ENCODE measurements around the gene REEP6. TPM values are rescaled to one million over a fixed set of nuclear protein-coding genes. Genes with fewer than 3 reads are reported as not detected.

Gene REEP6
- total and polyA plus RNA-seq, 4 donors: 16.4 to 449 (median 201) TPM

DNA sequence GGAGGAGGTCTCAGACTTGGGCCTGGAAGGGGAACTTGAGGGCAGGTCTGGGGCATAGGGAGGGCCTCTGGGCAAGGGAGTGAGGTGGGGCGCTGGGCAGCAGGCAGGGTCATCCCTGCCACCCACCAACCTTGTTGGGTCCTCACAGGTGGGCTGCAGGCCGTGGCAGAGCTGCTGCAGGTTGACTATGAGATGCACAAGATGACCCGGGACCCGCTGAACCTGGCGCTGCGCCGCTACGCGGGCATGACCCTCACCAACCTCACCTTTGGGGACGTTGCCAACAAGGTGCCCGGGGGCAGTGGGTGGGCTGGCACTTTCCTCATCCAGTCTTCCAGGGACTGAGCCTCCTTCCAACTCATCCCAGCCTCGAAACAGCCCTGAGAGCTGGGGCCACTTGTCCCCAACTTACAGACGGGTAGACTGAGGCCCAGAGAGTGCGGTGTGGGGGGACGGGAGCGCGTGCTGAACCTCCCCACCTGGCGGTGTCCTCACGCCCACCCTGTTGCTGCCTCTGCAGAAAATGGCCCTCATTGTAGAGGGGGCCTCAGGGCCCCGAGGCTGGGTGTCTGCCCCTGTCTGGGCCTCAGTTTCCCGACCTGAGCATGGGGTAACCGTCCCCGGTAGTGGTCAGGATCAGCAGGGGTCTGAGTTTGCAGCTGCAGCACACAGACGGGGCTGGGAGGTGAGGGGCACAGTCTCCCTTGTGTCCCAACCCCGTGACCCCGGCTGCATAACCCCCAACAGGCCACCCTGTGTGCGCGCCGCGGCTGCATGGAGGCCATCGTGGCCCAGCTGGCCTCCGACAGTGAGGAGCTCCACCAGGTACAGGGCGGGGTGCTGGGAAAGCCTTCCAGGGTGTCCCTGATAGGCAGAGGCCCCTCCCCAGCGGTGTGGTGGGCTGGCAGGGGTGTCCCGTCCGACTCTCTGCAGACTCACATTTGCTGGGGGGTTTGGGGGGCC is 30.7 kb upstream of the REEP6 start:
- Histone ChIP-seq H3K27ac (ENCODE audit: low read depth in 1 of 2, low read length in 2 of 2) (no peak overlapping the region), H3K27me3 (ENCODE audit: control insufficient read depth in 4 of 4, insufficient read depth in 4 of 4, low read length in 3 of 4) (peaks cover 0 to 11% (median 3%) of the 10 kb centered on the region in 4 donors), H3K4me1 (ENCODE audit: control insufficient read depth in 4 of 4, insufficient read depth in 4 of 4, low read length in 3 of 4) (peaks cover 0 to 6% (median 0%) of the 10 kb centered on the region in 4 donors), H3K9ac (ENCODE audit: low read depth in 1 of 2, low read length in 2 of 2) (no peak overlapping the region), H3K4me3 (ENCODE audit: low read depth in 1 of 3, low read length in 3 of 3) (no peak overlapping the region), H3K36me3 (ENCODE audit: control insufficient read depth in 4 of 4, insufficient read depth in 3 of 4, low read depth in 1 of 4, low read length in 3 of 4) (peaks cover 0 to 1% (median 0%) of the 10 kb centered on the region in 4 donors), H3K9me3 (ENCODE audit: control insufficient read depth in 4 of 4, low read length in 3 of 4) (no peaks in the 10 kb centered on the region)
- TF ChIP-seq ATF3 (IDR thresholded peaks at IDR 0.05): no peak
- no peak for TF ChIP-seq YY1 (IDR thresholded peaks at IDR 0.05)
- no peak for TF ChIP-seq HNF4A (conservative IDR thresholded peaks at IDR 0.05)
- no peak for TF ChIP-seq RAD21 (IDR thresholded peaks at IDR 0.05)
- TF ChIP-seq NR2F2 (IDR thresholded peaks at IDR 0.05): no peak
- TF ChIP-seq MAX (IDR thresholded peaks at IDR 0.05): no peak
- no peak for TF ChIP-seq TAF1 (conservative IDR thresholded peaks at IDR 0.05)
- TF ChIP-seq SP1 (IDR thresholded peaks at IDR 0.05): no peak
- TF ChIP-seq, protein P1, sequence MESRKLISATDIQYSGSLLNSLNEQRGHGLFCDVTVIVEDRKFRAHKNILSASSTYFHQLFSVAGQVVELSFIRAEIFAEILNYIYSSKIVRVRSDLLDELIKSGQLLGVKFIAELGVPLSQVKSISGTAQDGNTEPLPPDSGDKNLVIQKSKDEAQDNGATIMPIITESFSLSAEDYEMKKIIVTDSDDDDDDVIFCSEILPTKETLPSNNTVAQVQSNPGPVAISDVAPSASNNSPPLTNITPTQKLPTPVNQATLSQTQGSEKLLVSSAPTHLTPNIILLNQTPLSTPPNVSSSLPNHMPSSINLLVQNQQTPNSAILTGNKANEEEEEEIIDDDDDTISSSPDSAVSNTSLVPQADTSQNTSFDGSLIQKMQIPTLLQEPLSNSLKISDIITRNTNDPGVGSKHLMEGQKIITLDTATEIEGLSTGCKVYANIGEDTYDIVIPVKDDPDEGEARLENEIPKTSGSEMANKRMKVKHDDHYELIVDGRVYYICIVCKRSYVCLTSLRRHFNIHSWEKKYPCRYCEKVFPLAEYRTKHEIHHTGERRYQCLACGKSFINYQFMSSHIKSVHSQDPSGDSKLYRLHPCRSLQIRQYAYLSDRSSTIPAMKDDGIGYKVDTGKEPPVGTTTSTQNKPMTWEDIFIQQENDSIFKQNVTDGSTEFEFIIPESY (IDR thresholded peaks at IDR 0.05): no peak
- TF ChIP-seq JUND (IDR thresholded peaks at IDR 0.05): no peak
- no peak for TF ChIP-seq FOXA2 (IDR thresholded peaks at IDR 0.05)
- TF ChIP-seq GABPA (IDR thresholded peaks at IDR 0.05 in 1 of 2, conservative IDR thresholded peaks at IDR 0.05 in 1 of 2): no peak
- TF ChIP-seq EGR1 (IDR thresholded peaks at IDR 0.05; ENCODE audit: low read depth in 2 of 2): no peak
- no peak for TF ChIP-seq HNF4G (IDR thresholded peaks at IDR 0.05)
- no peak for TF ChIP-seq RXRA (IDR thresholded peaks at IDR 0.05)
- TF ChIP-seq, protein P2, sequence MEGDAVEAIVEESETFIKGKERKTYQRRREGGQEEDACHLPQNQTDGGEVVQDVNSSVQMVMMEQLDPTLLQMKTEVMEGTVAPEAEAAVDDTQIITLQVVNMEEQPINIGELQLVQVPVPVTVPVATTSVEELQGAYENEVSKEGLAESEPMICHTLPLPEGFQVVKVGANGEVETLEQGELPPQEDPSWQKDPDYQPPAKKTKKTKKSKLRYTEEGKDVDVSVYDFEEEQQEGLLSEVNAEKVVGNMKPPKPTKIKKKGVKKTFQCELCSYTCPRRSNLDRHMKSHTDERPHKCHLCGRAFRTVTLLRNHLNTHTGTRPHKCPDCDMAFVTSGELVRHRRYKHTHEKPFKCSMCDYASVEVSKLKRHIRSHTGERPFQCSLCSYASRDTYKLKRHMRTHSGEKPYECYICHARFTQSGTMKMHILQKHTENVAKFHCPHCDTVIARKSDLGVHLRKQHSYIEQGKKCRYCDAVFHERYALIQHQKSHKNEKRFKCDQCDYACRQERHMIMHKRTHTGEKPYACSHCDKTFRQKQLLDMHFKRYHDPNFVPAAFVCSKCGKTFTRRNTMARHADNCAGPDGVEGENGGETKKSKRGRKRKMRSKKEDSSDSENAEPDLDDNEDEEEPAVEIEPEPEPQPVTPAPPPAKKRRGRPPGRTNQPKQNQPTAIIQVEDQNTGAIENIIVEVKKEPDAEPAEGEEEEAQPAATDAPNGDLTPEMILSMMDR (IDR thresholded peaks at IDR 0.05; ENCODE audit: low read depth, low read length, missing input control): no peak
- TF ChIP-seq FOXA1 (IDR thresholded peaks at IDR 0.05): no peak
- 92% methylated on average over 36 of the region's 36 CpGs for WGBS
- no peak for DNase-seq (ENCODE audit: low spot score)

DNA sequence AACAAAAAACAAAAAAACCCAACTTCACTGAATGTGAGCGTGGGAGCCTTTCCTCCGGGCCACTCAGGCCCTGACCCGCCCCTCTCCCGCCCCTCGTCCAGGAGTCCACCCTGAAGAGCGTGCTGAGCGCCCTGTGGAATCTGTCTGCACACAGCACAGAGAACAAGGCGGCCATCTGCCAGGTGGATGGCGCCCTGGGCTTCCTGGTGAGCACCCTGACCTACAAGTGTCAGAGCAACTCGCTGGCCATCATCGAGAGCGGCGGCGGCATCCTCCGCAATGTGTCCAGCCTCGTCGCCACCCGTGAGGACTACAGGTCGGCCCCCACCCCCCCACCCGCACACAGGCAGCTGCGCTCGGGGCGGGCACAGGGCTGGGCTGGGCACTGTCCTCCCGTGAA is 29.1 kb upstream of the REEP6 start:
- Histone ChIP-seq H3K36me3 (ENCODE audit: control insufficient read depth in 4 of 4, insufficient read depth in 3 of 4, low read depth in 1 of 4, low read length in 3 of 4) (no peaks in the 10 kb centered on the region), H3K4me1 (ENCODE audit: control insufficient read depth in 4 of 4, insufficient read depth in 4 of 4, low read length in 3 of 4) (peaks cover 0 to 14% (median 5%) of the 10 kb centered on the region in 4 donors), H3K9me3 (ENCODE audit: control insufficient read depth in 4 of 4, low read length in 3 of 4) (no peaks in the 10 kb centered on the region), H3K27me3 (ENCODE audit: control insufficient read depth in 4 of 4, insufficient read depth in 4 of 4, low read length in 3 of 4) (peaks cover 0 to 5% (median 2%) of the 10 kb centered on the region in 4 donors), H3K4me3 (ENCODE audit: low read depth in 1 of 3, low read length in 3 of 3) (no peak overlapping the region), H3K27ac (ENCODE audit: low read depth in 1 of 2, low read length in 2 of 2) (no peak overlapping the region), H3K9ac (ENCODE audit: low read depth in 1 of 2, low read length in 2 of 2) (no peak overlapping the region)
- 95% methylated on average over 24 of the region's 24 CpGs for WGBS
- DNase-seq (ENCODE audit: low spot score): no peak
- TF ChIP-seq TAF1 (conservative IDR thresholded peaks at IDR 0.05) (no peak), FOXA1 (IDR thresholded peaks at IDR 0.05) (no peak), YY1 (IDR thresholded peaks at IDR 0.05) (no peak), EGR1 (IDR thresholded peaks at IDR 0.05; ENCODE audit: low read depth in 2 of 2) (no peak), GABPA (IDR thresholded peaks at IDR 0.05 in 1 of 2, conservative IDR thresholded peaks at IDR 0.05 in 1 of 2) (no peak), RAD21 (IDR thresholded peaks at IDR 0.05) (no peak), JUND (IDR thresholded peaks at IDR 0.05) (no peak), HNF4G (IDR thresholded peaks at IDR 0.05) (no peak)
- TF ChIP-seq, protein P2 (IDR thresholded peaks at IDR 0.05; ENCODE audit: low read depth, low read length, missing input control): no peak
- TF ChIP-seq, protein P1 (IDR thresholded peaks at IDR 0.05): no peak
